PC-9 (cell line): ENCODE measurements around the gene CUL2. TPM values are rescaled to one million over a fixed set of nuclear protein-coding genes. Genes with fewer than 3 reads are reported as not detected.

Experiments used
- BruUV-seq: library from RNA; stranded (reverse); fragments of 400-500 nt; replicated peaks from 2 replicates; lab custom pipeline; 2021; lab: Mats Ljungman, UMichigan
- CTCF ChIA-PET: fragments of 300-600 bp; sonication (Branson Sonifier 250); formaldehyde crosslinking; loops from one replicate; lab custom pipeline; 2022; ENCODE audit warnings: antibody characterized with exemption; lab: Charles Lee
- POLR2A ChIA-PET: fragments of 300-600 bp; sonication (Branson Sonifier 250); formaldehyde crosslinking; loops from one replicate; lab custom pipeline; 2022; ENCODE audit warnings: antibody characterized with exemption; ENCODE audit not compliant: unreplicated experiment; lab: Charles Lee
- DNase-seq, 2 experiments: peaks; one replicate each; pipeline versions ENCODE4 v3.0.0 to v3.0.0-alpha.2; 2015 to 2022; ENCODE audit warnings: mixed read lengths in 1 of 2
- H2AFZ ChIP-seq: fragments of 200-600 bp; sonication (generic); 2 replicates; pipeline ENCODE4 v1.8.1; 2017; ENCODE audit warnings: antibody characterized with exemption
- H3F3A ChIP-seq: fragments of 200-600 bp; sonication (generic); 2 replicates; pipeline ENCODE4 v1.8.1; 2017; ENCODE audit warnings: antibody characterized with exemption, mild to moderate bottlenecking, low read depth; ENCODE audit not compliant: insufficient read depth
- H3K27ac ChIP-seq: fragments of 200-600 bp; sonication (generic); 2 replicates; pipeline ENCODE4 v1.6.1; 2016; ENCODE audit warnings: mixed run types
- H3K27me3 ChIP-seq: fragments of 200-600 bp; sonication (generic); 2 replicates; pipeline ENCODE4 v1.6.1; 2016; ENCODE audit warnings: low read depth, mixed run types; ENCODE audit not compliant: insufficient read depth
- H3K36me3 ChIP-seq: fragments of 200-600 bp; sonication (generic); 2 replicates; pipeline ENCODE4 v1.6.1; 2016; ENCODE audit warnings: low read depth, mixed run types
- H3K4me1 ChIP-seq: fragments of 200-600 bp; sonication (generic); replicated peaks from 2 replicates; pipeline ENCODE4 v1.6.1; 2016; ENCODE audit warnings: mixed run types; ENCODE audit not compliant: insufficient read depth
- H3K4me2 ChIP-seq: fragments of 200-600 bp; sonication (generic); 2 replicates; pipeline ENCODE4 v1.6.1; 2017; ENCODE audit warnings: mixed run types
- H3K4me3 ChIP-seq: fragments of 200-600 bp; sonication (generic); 2 replicates; pipeline ENCODE4 v1.6.1; 2016; ENCODE audit warnings: mixed run types
- H3K79me2 ChIP-seq: fragments of 200-600 bp; sonication (generic); 2 replicates; pipeline ENCODE4 v1.6.1; 2017; ENCODE audit warnings: low read depth, mixed run types
- H3K9me2 ChIP-seq: fragments of 200-600 bp; sonication (generic); 2 replicates; pipeline ENCODE4 v1.8.1; 2017; ENCODE audit warnings: mild to moderate bottlenecking; ENCODE audit not compliant: insufficient read depth
- H3K9me3 ChIP-seq: fragments of 200-600 bp; sonication (generic); 2 replicates; pipeline ENCODE4 v1.8.1; 2016; ENCODE audit warnings: low read depth; ENCODE audit not compliant: insufficient read depth
- H4K20me1 ChIP-seq: fragments of 200-600 bp; sonication (generic); 2 replicates; pipeline ENCODE4 v1.8.1; 2017; ENCODE audit not compliant: insufficient read depth
- CTCF ChIP-seq: fragments of 200-600 bp; sonication (generic); conservative IDR thresholded peaks from 2 replicates; pipeline ENCODE4 v1.6.1; 2017; ENCODE audit warnings: mixed run types, antibody characterized with exemption, mild to moderate bottlenecking, moderate library complexity
- EZH2 ChIP-seq: fragments of 200-600 bp; sonication (generic); IDR thresholded peaks from 2 replicates; pipeline ENCODE4 v1.8.0; 2017; ENCODE audit warnings: antibody characterized with exemption, low read depth
- intact Hi-C: fragments of 100-400 bp; cut with micrococcal nuclease; formaldehyde crosslinking; loops from one replicate; pipeline ENCODE4 v1.10.0; 2022; ENCODE audit not compliant: unreplicated experiment
- total RNA-seq: library from RNA; stranded (reverse); gene quantifications from 2 replicates; pipeline ENCODE4 v1.2.3, GENCODE V29; 2021

Gene CUL2
- total RNA-seq, 1 experiment from 2014 or later, result 31.5 TPM

- Histone ChIP-seq H3K9me3 (no peaks in the 10 kb centered on the region), H3K4me2 (no peak overlapping the region), H3K4me1 (peaks cover 3% of the 10 kb centered on the region; the same call in 1 of the 2 replicates), H2AFZ (no peak overlapping the region), H3K9me2 (no peaks in the 10 kb centered on the region), H3F3A (no peaks in the 10 kb centered on the region), H3K27me3 (no peaks in the 10 kb centered on the region), H3K27ac (no peak overlapping the region), H3K4me3 (no peak overlapping the region), H3K36me3 (no peaks in the 10 kb centered on the region), H4K20me1 (no peaks in the 10 kb centered on the region), H3K79me2 (no peaks in the 10 kb centered on the region)
- intact Hi-C loops, result no loop called here
- BruUV-seq, result no TSS peak
- DNase-seq, result no peak
- POLR2A ChIA-PET, result no interaction called here
- no peak for TF ChIP-seq CTCF
- TF ChIP-seq EZH2, result no peak
- CTCF ChIA-PET, result no interaction called here
Measured at GRCh38 chr10:34966040-34966439, 124.1 kb downstream of the CUL2 start.

- intact Hi-C loops, result no loop called here
- H3F3A ChIP-seq, result no peaks in the 10 kb centered on the region
- no peaks in the 10 kb centered on the region for H3K4me1 ChIP-seq
- no peaks in the 10 kb centered on the region for H3K36me3 ChIP-seq
- TF ChIP-seq CTCF, result no peak
- H3K9me2 ChIP-seq, result no peaks in the 10 kb centered on the region
- BruUV-seq, result no TSS peak
- no peak overlapping the region for H2AFZ ChIP-seq
- H3K27ac ChIP-seq, result no peak overlapping the region
- H3K27me3 ChIP-seq, result no peaks in the 10 kb centered on the region
- H3K9me3 ChIP-seq, result no peaks in the 10 kb centered on the region
- H3K4me2 ChIP-seq, result no peak overlapping the region
- no peak for DNase-seq
- POLR2A ChIA-PET, result no interaction called here
- H3K79me2 ChIP-seq, result no peaks in the 10 kb centered on the region
- CTCF ChIA-PET, result no interaction called here
- H4K20me1 ChIP-seq, result no peaks in the 10 kb centered on the region
- no peak overlapping the region for H3K4me3 ChIP-seq
Measured at GRCh38 chr10:34964166-34964800, 125.9 kb downstream of the CUL2 start.

- H3K4me3 ChIP-seq, result no peak overlapping the region
- H3K9me2 ChIP-seq, result no peaks in the 10 kb centered on the region
- H3F3A ChIP-seq, result no peaks in the 10 kb centered on the region
- no peak for TF ChIP-seq EZH2
- no peaks in the 10 kb centered on the region for H3K27me3 ChIP-seq
- no peaks in the 10 kb centered on the region for H3K4me1 ChIP-seq
- H4K20me1 ChIP-seq, result no peaks in the 10 kb centered on the region
- no peaks in the 10 kb centered on the region for H3K36me3 ChIP-seq
- ChIA-PET POLR2A (no interaction called here), CTCF (interaction anchor here (0.5 kb wide), 1 partner anchor 229 kb away, joined by 4 read pairs; no protein-coding TSS in a partner anchor)
- no peaks in the 10 kb centered on the region for H3K79me2 ChIP-seq
- H2AFZ ChIP-seq, result no peak overlapping the region
- H3K4me2 ChIP-seq, result no peak overlapping the region
- H3K27ac ChIP-seq, result no peak overlapping the region
- H3K9me3 ChIP-seq, result no peaks in the 10 kb centered on the region
- intact Hi-C loops, result no loop called here
- BruUV-seq, result no TSS peak
- no peak for DNase-seq
Measured at GRCh38 chr10:34962866-34963265, 127.3 kb downstream of the CUL2 start.
